RWPE1 (cell line): ENCODE data around the gene TBCC.
"Not testable (repeated sequence)": the region's sequence is repeated elsewhere in the genome, so short reads cannot be mapped to it uniquely, and the experiment has no call there.

Source experiments
- CTCF ChIA-PET: fragments of 350-600 bp; sonication (Branson Sonifier 250); formaldehyde crosslinking; extraction: SDS; loops from one replicate; lab custom pipeline; 2021; lab: Yijun Ruan, JAX
- POLR2A ChIA-PET: fragments of 400-600 bp; formaldehyde crosslinking; extraction: SDS; loops from one replicate; lab custom pipeline; 2020; ENCODE audit warnings: antibody characterized with exemption; ENCODE audit not compliant: low non-redundant PET; lab: Yijun Ruan, JAX
- DNase-seq: peaks from one replicate; pipeline ENCODE4 v3.0.0; 2012; ENCODE audit warnings: low spot score
- H3K27ac ChIP-seq: fragments of 450-650 bp; 2 replicates; pipeline ENCODE4 v1.5.1; 2017
- CTCF ChIP-seq: fragments of 450-650 bp; conservative IDR thresholded peaks from 2 replicates; pipeline ENCODE4 v1.5.1; 2017; ENCODE audit warnings: low read depth, mild to moderate bottlenecking

The TBCC gene

DNA sequence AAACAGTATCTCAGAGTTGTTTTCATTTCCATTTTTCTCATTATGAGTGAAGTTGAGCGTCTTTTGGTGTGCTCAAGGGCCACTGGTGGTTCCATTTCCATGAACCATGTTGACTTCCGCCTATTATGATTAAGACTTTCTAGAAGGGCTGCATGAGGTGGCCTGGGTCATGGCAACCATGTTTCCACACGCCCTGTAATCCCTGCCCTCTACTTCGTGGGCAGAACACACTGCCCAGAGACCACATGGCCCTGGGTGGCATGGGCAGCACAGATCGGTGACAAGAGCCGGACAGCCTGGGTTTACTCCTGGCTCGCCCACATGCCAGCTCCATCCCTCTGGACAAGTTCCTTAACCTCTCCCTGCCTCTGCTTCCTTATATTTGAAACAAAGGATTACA lies 38.3 kb downstream of the TBCC start:
- no peak for TF ChIP-seq CTCF
- ChIA-PET CTCF (no interaction called here), POLR2A (no interaction called here)

GRCh38 chr6:42704937-42705374 lies 40.9 kb downstream of the TBCC start:
- DNase-seq = no peak
- POLR2A ChIA-PET = no interaction called here
- no peak for TF ChIP-seq CTCF
- H3K27ac ChIP-seq = no peak overlapping the region
- CTCF ChIA-PET = interaction anchor here (0.7 to 2.1 kb wide), 2 partner anchors 22 to 126 kb away, joined by 3 to 6 read pairs; no protein-coding TSS in a partner anchor

More for the DNA sequence above, 38.3 kb downstream of the TBCC start:
- no peak for DNase-seq
- no peak overlapping the region for H3K27ac ChIP-seq

DNA sequence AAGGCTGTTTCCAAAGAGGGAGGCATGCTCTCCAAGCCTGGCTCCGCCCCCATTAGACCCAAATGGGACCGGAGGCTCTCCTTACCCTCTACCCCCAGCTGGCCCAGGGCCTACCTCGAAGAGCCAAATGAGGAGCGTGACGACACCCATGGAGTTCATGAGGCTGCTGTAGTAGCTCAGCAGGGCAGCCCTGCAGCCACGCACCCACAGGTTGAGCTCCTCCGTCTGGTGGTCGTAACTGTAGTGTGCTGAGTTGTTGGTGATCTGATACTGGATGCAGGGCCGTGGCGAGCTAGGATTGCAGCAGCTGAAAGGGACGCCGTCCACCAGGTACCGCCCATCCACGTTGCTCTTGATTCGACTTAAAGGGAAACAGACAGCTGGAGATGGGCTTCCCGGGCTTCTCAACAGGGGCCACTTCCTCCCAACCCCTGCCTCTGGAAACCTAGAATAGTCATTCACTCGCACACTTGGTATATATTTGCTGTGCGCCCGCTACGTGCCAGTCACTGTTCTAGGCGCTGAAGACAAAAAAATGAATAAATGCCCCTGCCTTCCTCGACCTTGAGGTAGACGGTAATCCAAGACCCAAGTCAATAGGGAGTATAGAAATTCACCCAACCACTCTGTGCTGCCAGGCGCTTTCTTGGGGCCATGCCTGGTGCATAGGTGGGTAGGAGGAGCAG lies 41.5 kb downstream of the TBCC start:
- H3K27ac ChIP-seq = no peak overlapping the region
- no peak for TF ChIP-seq CTCF
- ChIA-PET POLR2A (no interaction called here), CTCF (interaction anchor here (0.7 to 2.1 kb wide), 2 partner anchors 22 to 127 kb away, joined by 3 to 6 read pairs; no protein-coding TSS in a partner anchor)
- no peak for DNase-seq

DNA sequence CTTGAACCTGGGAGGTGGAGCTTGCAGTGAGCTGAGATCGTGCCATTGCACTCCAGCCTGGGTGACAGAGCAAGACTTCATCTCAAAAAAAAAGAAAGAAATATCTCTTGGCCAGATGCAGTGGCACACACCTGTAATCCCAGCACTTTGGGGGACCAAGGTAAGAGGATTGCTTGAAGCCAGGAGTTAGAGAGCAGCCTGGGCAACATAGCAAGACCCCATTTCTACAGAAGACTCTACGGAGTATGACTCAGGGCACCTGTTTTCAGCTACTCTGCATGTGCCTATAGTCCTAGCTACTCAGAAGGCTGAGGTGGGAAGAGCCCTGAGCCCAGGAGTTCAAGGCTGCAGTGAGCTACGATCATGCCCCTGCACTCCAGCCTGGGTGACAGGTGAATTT lies 43.1 kb downstream of the TBCC start:
- CTCF ChIA-PET = interaction anchor here (0.7 to 0.8 kb wide), 2 partner anchors 22 to 24 kb away, joined by 3 read pairs; no protein-coding TSS in a partner anchor
- DNase-seq, H3K27ac ChIP-seq: not testable (repeated sequence)
- POLR2A ChIA-PET = interaction anchor here (0.9 kb wide), 1 partner anchor 167 kb away, joined by 3 read pairs; no protein-coding TSS in a partner anchor

DNA sequence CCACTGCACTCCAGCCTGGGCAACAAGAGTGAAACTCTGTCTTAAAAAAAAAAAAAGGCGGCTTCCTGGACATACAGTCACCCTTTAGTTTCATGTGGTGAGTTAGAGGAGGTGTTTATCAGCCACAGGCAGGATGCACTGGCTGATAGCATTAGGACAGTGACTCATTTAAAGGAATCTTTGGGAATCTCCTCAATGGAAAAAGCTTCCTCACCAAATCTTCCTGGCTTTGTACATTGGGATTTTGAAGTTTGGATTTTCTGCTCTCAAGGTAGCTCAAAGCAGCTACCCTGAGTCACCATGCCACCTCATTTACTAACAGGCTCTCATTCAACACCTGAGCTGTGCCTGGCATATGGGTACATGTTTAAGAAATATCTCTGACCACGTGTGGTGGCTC lies 43.7 kb downstream of the TBCC start:
- H3K27ac ChIP-seq = peak overlapping the region; percentile 63
- peak; percentile 65 for DNase-seq
- CTCF ChIA-PET = interaction anchor here (0.7 to 0.8 kb wide), 3 partner anchors 22 to 25 kb away, joined by 3 to 5 read pairs (median 3); no protein-coding TSS in a partner anchor
- no peak for TF ChIP-seq CTCF
- POLR2A ChIA-PET = interaction anchor here (0.9 kb wide), 1 partner anchor 168 kb away, joined by 3 read pairs; no protein-coding TSS in a partner anchor

- no peak overlapping the region for H3K27ac ChIP-seq
- TF ChIP-seq CTCF = no peak
- DNase-seq = no peak
- ChIA-PET POLR2A (interaction anchor here (0.7 kb wide), 2 partner anchors 35 to 44 kb away, joined by 3 to 6 read pairs; no protein-coding TSS in a partner anchor), CTCF (interaction anchor here (0.5 kb wide), 1 partner anchor 35 kb away, joined by 3 read pairs; no protein-coding TSS in a partner anchor)
Measured at GRCh38 chr6:42698217-42698616, 47.7 kb downstream of the TBCC start.
